Nephron progenitor cell (in vitro differentiated cells): ENCODE results near the gene DNAH8.

Source experiments
- DNase-seq: peaks from one replicate; pipeline ENCODE4 v3.0.0; 2021
- H3K27ac Mint-ChIP-seq: 2 replicates; pipeline ENCODE4 v1.8.0; 2021; ENCODE audit warnings: mild to moderate bottlenecking, moderate library complexity, mixed read lengths
- H3K27me3 Mint-ChIP-seq: 2 replicates; pipeline ENCODE4 v1.8.0; 2021; ENCODE audit warnings: mild to moderate bottlenecking, low read depth, mixed read lengths; ENCODE audit not compliant: poor library complexity
- H3K36me3 Mint-ChIP-seq: 2 replicates; pipeline ENCODE4 v1.8.0; 2021; ENCODE audit warnings: low read depth, mixed read lengths
- H3K4me1 Mint-ChIP-seq: 2 replicates; pipeline ENCODE4 v1.8.0; 2021; ENCODE audit warnings: mixed read lengths
- H3K4me3 Mint-ChIP-seq: 2 replicates; pipeline ENCODE4 v1.8.0; 2021; ENCODE audit warnings: mild to moderate bottlenecking, moderate library complexity, mixed read lengths
- H3K9me3 Mint-ChIP-seq: 2 replicates; pipeline ENCODE4 v1.8.0; 2021; ENCODE audit warnings: mild to moderate bottlenecking, moderate library complexity, mixed read lengths
- TF ChIP-seq, protein P1 (sequence below): fragments of 200-600 bp; sonication (generic); IDR thresholded peaks from 2 replicates; pipeline ENCODE4 v1.5.0; 2021; ENCODE audit warnings: antibody characterized with exemption

DNAH8 gene

DNA sequence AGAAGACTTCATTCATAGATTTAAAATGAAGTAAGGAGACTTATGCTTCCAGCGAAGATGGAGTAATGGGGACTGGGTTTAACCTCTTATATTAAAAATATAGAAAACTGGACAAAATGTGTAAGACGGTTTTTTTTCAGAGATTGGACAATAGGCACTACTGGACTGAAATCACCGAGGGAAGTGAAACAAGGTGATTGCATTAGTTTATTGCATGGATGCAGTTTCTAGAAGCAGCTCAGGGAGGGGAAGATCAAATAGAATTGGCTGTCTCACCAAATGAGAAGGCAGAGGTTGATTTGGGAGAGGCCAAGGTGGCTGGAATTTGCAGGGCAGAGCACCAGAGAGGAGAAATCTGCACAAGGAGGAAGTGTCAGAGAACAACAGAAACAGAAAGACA, 162.6 kb downstream of the DNAH8 start:
- H3K4me3 Mint-ChIP-seq: no peak overlapping the region
- TF ChIP-seq, protein P1, sequence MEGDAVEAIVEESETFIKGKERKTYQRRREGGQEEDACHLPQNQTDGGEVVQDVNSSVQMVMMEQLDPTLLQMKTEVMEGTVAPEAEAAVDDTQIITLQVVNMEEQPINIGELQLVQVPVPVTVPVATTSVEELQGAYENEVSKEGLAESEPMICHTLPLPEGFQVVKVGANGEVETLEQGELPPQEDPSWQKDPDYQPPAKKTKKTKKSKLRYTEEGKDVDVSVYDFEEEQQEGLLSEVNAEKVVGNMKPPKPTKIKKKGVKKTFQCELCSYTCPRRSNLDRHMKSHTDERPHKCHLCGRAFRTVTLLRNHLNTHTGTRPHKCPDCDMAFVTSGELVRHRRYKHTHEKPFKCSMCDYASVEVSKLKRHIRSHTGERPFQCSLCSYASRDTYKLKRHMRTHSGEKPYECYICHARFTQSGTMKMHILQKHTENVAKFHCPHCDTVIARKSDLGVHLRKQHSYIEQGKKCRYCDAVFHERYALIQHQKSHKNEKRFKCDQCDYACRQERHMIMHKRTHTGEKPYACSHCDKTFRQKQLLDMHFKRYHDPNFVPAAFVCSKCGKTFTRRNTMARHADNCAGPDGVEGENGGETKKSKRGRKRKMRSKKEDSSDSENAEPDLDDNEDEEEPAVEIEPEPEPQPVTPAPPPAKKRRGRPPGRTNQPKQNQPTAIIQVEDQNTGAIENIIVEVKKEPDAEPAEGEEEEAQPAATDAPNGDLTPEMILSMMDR: no peak
- H3K4me1 Mint-ChIP-seq: peaks cover 14% of the 10 kb centered on the region

GRCh38 chr6:38882157-38882556, 167.0 kb downstream of the DNAH8 start:
- TF ChIP-seq, protein P1: no peak
- Mint-ChIP-seq H3K36me3 (no peaks in the 10 kb centered on the region), H3K27me3 (peaks cover 8% of the 10 kb centered on the region), H3K4me3 (no peak overlapping the region), H3K27ac (no peak overlapping the region), H3K4me1 (no peaks in the 10 kb centered on the region), H3K9me3 (no peaks in the 10 kb centered on the region)
- DNase-seq: no peak

More for the DNA sequence above, 162.6 kb downstream of the DNAH8 start:
- peaks cover 7% of the 10 kb centered on the region for H3K27me3 Mint-ChIP-seq
- DNase-seq: no peak
- no peaks in the 10 kb centered on the region for H3K36me3 Mint-ChIP-seq
- H3K9me3 Mint-ChIP-seq: no peaks in the 10 kb centered on the region
- no peak overlapping the region for H3K27ac Mint-ChIP-seq

- no peak for DNase-seq
- H3K4me3 Mint-ChIP-seq: no peak overlapping the region
- no peak overlapping the region for H3K27ac Mint-ChIP-seq
- no peaks in the 10 kb centered on the region for H3K36me3 Mint-ChIP-seq
- TF ChIP-seq, protein P1: no peak
- peaks cover 6% of the 10 kb centered on the region for H3K4me1 Mint-ChIP-seq
- H3K9me3 Mint-ChIP-seq: no peaks in the 10 kb centered on the region
- H3K27me3 Mint-ChIP-seq: peaks cover 13% of the 10 kb centered on the region
Measured at GRCh38 chr6:38897507-38897906, 182.4 kb downstream of the DNAH8 start.

- Mint-ChIP-seq H3K36me3 (no peaks in the 10 kb centered on the region), H3K4me1 (peaks cover 6% of the 10 kb centered on the region), H3K4me3 (no peak overlapping the region), H3K27ac (no peak overlapping the region), H3K9me3 (no peaks in the 10 kb centered on the region), H3K27me3 (peaks cover 4% of the 10 kb centered on the region)
- DNase-seq: no peak
- TF ChIP-seq, protein P1: no peak
Measured at GRCh38 chr6:38901802-38902522, 186.9 kb downstream of the DNAH8 start.

DNA sequence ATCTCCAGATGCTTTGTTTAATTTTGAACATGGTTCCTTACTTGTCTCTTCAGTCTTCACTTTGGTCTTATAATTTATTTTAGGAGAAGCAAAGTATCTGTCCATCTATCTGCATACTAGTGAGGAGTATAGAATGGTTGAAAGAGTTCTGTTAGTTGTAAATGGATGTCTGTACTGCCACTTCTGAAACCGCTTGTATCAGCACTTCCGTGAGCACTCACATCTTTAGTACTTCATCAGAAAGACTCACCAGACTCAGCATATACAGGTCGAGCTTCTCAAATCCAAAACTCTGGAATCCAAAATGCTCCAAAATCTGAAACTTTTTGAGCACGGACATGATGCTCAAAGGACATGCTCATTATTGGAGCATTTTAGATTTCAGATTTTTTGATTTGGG, 191.5 kb downstream of the DNAH8 start:
- Mint-ChIP-seq H3K36me3 (no peaks in the 10 kb centered on the region), H3K27ac (no peak overlapping the region), H3K4me3 (no peak overlapping the region), H3K4me1 (peaks cover 27% of the 10 kb centered on the region), H3K27me3 (peaks cover 9% of the 10 kb centered on the region), H3K9me3 (no peaks in the 10 kb centered on the region)
- no peak for DNase-seq
- TF ChIP-seq, protein P1: no peak

DNA sequence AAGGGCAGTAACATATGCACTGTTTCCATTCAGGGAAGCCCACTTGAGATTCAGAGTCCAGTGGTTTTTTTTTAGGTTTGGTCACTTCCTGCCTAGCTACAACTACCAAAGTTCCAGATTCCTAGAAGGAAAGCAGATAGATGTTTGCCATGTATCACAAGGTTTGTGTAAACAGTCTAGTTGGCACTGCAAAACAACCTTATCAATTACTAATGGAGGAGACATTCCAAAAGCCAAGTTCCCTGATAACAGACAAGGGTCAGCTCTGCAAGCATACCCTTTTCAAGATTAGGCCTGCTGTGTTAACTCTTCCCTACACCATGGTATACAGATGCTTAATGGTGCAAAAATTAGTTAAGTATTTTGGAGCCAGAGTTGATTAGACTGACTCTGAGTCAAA, 192.2 kb downstream of the DNAH8 start:
- no peaks in the 10 kb centered on the region for H3K9me3 Mint-ChIP-seq

More for the DNA sequence above, 192.2 kb downstream of the DNAH8 start:
- no peak for DNase-seq
- Mint-ChIP-seq H3K4me1 (peaks cover 27% of the 10 kb centered on the region), H3K27me3 (peaks cover 8% of the 10 kb centered on the region), H3K36me3 (no peaks in the 10 kb centered on the region), H3K27ac (no peak overlapping the region), H3K4me3 (no peak overlapping the region)
- TF ChIP-seq, protein P1: no peak
